C4-2B (cell line): Measurements from ENCODE around the gene PGAM5.
A peak's percentile ranks its signal among the peaks of the same experiment; 100 is the strongest.

Source experiments
- H3K27ac ChIP-seq: fragments of 450-650 bp; 2 replicates; pipeline ENCODE4 v1.5.1; 2017
- ZFX ChIP-seq: fragments of 450-650 bp; IDR thresholded peaks from 2 replicates; pipeline ENCODE4 v1.6.1; 2017
- TF ChIP-seq, protein P1 (sequence below): fragments of 450-650 bp; conservative IDR thresholded peaks from 2 replicates; pipeline ENCODE4 v1.5.1; 2017; ENCODE audit warnings: mild to moderate bottlenecking

The PGAM5 gene

DNA sequence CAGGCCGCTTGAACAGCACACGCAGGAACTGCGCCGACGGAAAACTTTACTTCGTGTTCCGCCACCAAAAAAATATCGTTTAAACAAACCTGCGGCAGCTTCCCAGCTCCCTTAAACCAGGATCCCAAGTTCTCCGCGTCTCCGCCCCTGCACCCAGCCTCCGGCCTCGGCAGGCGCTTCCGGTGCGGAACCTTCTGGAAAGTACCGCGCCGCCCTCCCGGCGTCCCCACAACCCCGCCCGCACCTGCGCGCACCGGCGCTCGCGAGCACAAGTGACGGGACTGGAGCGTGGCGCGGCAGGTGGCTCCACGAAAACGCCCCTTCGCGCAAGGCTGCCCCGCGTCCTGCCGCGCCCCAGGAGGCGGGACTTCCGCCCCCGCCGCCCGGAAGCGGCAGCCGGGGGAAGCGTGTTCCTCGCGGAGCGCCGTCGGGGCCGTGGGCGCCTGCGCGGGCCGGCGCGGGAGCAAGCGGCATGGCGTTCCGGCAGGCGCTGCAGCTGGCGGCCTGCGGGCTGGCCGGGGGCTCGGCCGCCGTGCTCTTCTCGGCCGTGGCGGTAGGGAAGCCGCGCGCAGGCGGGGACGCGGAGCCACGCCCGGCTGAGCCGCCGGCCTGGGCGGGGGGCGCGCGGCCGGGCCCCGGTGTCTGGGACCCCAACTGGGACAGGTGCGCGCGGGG lies at the start of gene PGAM5:
TSS of gene PGAM5 (plus strand) at position 438 of the 675 bp plus-strand sequence. CDS start at position 473, 35 bp downstream.
- peak within 1 kb of the TSS; percentile 93 for H3K27ac ChIP-seq
- TF ChIP-seq, protein P1, sequence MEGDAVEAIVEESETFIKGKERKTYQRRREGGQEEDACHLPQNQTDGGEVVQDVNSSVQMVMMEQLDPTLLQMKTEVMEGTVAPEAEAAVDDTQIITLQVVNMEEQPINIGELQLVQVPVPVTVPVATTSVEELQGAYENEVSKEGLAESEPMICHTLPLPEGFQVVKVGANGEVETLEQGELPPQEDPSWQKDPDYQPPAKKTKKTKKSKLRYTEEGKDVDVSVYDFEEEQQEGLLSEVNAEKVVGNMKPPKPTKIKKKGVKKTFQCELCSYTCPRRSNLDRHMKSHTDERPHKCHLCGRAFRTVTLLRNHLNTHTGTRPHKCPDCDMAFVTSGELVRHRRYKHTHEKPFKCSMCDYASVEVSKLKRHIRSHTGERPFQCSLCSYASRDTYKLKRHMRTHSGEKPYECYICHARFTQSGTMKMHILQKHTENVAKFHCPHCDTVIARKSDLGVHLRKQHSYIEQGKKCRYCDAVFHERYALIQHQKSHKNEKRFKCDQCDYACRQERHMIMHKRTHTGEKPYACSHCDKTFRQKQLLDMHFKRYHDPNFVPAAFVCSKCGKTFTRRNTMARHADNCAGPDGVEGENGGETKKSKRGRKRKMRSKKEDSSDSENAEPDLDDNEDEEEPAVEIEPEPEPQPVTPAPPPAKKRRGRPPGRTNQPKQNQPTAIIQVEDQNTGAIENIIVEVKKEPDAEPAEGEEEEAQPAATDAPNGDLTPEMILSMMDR, result no peak
- TF ChIP-seq ZFX, result no peak

DNA sequence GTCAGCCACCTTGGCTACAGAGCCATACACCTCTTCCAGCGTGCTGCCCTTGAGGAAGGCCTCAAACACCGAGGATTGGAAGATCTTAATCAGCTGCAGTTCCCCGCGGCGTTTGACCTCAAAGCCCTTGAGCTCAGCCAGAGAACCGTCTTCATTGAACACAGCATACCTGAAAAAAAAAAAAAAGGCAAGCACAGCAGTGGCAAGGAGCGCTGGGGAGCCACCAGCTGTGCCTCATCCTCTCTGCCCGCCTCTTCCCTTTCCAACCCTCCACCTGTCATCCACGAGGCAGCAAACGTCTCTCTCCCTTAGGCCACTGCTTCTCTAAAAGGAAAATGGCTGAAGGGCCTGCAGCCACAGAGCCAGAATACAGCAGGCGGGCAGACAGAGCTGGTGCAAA lies 49.6 kb upstream of the PGAM5 start:
- no peak for TF ChIP-seq ZFX
- TF ChIP-seq, protein P1, result no peak
- H3K27ac ChIP-seq, result no peak overlapping the region

DNA sequence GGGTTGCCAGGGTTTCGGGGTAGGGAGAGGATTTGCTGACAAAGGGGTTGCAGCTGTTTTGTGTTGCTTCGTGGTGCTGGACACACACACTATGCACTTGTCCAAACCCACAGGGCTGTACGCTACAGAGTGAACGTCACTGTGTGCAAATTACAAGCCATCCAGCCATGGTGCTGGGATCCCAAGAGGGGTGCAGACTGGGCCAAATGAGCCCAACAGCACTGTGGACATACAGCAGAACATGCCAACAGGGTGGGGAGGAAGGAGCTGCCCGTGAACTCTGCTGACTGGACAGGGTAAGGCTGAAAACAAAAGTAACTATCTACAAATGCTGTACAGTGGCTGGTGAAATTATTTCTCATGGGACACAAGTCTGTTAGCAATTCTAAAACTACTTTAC lies 48.7 kb upstream of the PGAM5 start:
- H3K27ac ChIP-seq, result no peak overlapping the region
- TF ChIP-seq ZFX, result no peak
- TF ChIP-seq, protein P1, result no peak

DNA sequence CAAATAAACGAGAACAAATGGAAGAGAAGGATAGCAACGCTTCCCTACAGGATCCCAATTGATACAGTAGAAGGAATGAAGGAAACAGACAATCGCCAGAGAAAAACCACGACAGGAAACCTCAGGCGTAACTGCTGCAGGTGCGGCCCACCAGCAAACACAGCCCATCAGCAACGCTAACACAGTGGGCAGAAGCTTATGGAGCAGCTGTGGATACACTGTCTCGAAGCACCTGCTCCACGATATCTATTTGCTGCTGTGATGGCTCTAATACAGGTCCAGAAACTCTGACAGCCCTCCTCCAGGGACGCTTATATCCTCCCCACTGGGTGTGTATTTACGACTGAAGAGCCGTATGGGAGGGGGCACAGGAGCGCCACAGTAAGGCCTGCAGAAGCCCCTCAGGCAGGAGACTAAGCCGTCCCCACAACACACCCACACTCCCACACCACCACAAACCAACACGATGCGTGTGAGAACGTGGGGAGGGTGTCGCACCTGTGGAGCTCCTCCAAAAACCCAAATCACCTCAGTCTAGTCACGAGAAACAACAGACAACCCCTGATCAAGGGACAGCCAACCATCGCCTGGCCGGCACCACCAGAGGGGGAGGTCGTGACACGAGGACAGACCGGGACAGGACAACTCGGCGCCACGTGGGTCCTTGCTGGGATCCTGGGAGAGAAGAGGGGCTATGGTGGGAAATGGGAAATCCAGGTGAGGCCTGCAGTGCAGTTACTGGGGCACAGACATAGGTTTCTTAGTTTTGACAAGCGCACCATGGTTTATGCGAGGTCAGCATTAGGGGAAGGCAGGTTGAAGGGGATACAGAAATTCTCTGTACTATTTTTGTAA lies 47.5 kb upstream of the PGAM5 start:
- TF ChIP-seq, protein P1, result no peak
- no peak for TF ChIP-seq ZFX
- H3K27ac ChIP-seq, result no peak overlapping the region

DNA sequence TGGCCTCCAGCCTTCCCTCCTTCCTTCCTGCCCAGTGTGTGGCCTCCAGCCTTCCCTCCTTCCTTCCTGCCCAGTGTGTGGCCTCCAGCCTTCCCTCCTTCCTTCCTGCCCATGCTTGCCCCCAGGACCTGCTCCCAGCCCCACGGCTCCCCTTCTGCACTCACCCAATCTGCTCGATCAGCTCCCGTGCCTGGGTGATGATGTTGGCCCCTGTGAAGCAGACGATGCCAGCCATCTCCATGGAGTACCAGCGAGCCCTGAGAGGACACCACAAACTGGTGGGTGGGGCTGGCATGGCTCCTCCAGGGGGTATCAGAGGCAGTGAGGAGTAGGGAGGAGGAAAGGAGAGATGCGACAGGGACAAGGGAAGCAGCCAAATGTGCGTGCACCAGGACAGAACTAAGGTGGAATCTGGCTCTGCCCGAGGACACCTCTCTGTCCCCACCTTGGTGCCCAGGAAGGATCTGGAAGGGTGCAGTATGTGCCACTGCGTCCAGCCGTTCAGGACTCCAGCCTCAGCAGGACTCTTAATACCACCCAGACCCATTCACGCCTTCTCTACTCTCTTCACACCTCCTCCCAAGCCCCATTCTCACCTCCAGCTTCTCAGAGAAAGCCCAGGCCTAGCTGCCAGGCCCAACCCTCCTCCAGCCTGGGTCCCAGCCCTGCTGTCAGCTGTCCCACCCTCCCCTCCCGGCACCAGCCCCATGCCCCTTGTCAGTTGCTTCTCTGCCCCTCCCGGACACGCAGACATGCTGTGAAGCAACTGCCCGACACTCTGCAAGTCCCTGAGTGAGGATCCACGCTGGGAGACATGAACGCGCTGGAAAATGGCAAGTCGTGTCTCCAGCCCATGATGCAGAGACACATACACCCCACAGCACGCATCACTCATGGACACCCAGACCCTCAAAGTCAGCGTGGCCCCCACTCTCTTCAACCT lies 46.2 kb upstream of the PGAM5 start:
- TF ChIP-seq, protein P1, result no peak
- TF ChIP-seq ZFX, result no peak
- H3K27ac ChIP-seq, result no peak overlapping the region

DNA sequence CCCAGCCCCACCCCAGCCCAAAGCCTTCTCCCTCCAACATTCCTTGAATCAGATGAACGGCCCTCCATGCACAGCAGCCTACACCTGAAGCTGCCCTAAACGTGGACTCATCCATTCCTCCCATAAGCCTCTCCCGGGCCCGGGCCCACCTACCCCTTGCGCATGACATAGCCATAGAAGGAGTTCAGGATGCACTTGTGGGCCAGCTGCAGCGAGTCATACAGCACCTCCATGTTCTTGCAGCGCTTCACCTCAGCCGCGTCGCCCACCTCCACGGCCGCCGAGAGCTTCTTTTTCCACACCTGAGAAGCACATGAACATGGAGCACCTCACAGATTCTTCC lies 45.5 kb upstream of the PGAM5 start:
- no peak for TF ChIP-seq ZFX
- TF ChIP-seq, protein P1, result no peak
- H3K27ac ChIP-seq, result no peak overlapping the region
